ENCODE results near the gene IFT57. TPM values are rescaled to one million over a fixed set of nuclear protein-coding genes. Genes with fewer than 3 reads are reported as not detected.

The IFT57 gene
- total and polyA plus RNA-seq, 2 experiments from 2014 or later, result 38.4 to 55.8 TPM

DNA sequence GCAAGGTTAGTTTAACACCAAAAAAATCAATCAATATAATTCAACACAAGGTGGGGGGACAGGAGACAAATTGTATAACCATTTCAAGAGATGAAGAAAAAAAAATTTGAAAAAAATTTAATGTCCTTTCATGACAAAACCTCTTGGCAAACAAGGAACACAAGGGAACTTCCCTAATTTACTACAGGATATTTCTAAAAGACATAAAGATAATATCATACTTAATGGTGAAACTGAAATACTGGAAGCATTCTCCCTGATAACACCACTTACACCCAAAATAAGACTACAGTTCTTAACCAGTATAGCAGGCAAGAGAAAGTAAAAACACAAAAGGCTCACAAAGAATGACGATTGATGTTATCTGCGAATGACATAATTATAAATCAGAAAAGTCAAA is 44.7 kb downstream of the IFT57 start:
- Histone ChIP-seq H3K27ac (no peak overlapping the region), H3K27me3 (no peaks in the 10 kb centered on the region), H3K79me2 (no peaks in the 10 kb centered on the region), H3K36me3 (replicated peaks; ENCODE audit: insufficient read depth, low read depth) (no peaks in the 10 kb centered on the region), H4K20me1 (ENCODE audit: insufficient read depth, poor library complexity, severe bottlenecking) (no peaks in the 10 kb centered on the region), H3K9me3 (ENCODE audit: low read depth) (no peaks in the 10 kb centered on the region), H3K9me2 (replicated peaks; ENCODE audit: insufficient read depth) (no peaks in the 10 kb centered on the region), H3K4me1 (ENCODE audit: insufficient read depth) (no peaks in the 10 kb centered on the region), H3K4me2 (no peak overlapping the region), H3K4me3 (no peak overlapping the region), H2AFZ (no peak overlapping the region)
- WGBS (ENCODE audit: low lambda C conversion rate, missing lambda C conversion rate), result 93% methylated on average over 2 of the region's 2 CpGs
- TF ChIP-seq, protein P1, sequence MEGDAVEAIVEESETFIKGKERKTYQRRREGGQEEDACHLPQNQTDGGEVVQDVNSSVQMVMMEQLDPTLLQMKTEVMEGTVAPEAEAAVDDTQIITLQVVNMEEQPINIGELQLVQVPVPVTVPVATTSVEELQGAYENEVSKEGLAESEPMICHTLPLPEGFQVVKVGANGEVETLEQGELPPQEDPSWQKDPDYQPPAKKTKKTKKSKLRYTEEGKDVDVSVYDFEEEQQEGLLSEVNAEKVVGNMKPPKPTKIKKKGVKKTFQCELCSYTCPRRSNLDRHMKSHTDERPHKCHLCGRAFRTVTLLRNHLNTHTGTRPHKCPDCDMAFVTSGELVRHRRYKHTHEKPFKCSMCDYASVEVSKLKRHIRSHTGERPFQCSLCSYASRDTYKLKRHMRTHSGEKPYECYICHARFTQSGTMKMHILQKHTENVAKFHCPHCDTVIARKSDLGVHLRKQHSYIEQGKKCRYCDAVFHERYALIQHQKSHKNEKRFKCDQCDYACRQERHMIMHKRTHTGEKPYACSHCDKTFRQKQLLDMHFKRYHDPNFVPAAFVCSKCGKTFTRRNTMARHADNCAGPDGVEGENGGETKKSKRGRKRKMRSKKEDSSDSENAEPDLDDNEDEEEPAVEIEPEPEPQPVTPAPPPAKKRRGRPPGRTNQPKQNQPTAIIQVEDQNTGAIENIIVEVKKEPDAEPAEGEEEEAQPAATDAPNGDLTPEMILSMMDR (IDR thresholded peaks at IDR 0.05; ENCODE audit: poor library complexity), result no peak
- no peak for TF ChIP-seq EZH2 (IDR thresholded peaks at IDR 0.05; ENCODE audit: borderline replicate concordance)
- no peak for TF ChIP-seq EZH2phosphoT487 (IDR thresholded peaks at IDR 0.05; ENCODE audit: low read depth, severe bottlenecking, unreplicated experiment)
- no peak for DNase-seq (ENCODE audit: low spot score)

DNA sequence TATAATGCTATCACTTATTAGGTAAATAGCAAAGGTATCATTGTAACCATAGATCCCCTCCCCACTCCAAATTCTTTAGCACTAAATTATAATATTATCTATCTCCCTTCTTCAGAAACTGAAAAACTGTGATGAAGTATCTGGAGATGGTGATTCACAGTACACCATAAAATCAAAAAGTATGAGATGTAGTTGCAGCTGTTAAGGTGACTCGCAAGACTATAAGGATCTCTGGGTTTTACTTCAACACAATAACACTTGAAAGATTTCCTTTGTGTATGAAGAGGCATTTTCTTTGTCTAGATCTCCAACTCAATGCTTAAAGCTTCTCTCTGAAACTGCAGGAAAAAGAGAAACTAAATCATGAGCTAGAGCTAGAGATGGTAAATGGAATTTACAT is 46.9 kb downstream of the IFT57 start:
- no peaks in the 10 kb centered on the region for H4K20me1 ChIP-seq (ENCODE audit: insufficient read depth, poor library complexity, severe bottlenecking)
- no peak for DNase-seq (ENCODE audit: low spot score)
- H3K4me3 ChIP-seq, result no peak overlapping the region

DNA sequence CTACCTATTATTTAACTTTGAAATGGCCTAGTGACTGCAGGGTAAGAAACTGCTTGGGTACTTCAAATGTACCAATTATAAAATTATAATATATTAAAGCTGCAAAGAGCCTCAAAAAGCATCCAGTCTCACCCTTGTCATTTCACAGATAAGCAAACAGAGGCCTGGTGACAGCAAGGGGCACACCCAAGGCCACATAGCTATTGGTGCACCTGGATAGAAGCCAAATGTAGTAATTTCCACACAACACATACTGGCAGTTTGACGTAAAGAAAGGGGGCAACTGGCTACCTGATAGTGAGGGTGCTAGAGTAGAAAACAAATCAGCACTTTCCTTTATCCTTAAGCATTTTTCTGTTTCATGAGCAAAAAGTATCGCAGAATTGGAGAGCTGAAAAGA is 51.1 kb downstream of the IFT57 start:
- 98% methylated on average over 2 of the region's 2 CpGs for WGBS (ENCODE audit: low lambda C conversion rate, missing lambda C conversion rate)
- DNase-seq (ENCODE audit: low spot score), result no peak
- TF ChIP-seq EZH2 (IDR thresholded peaks at IDR 0.05; ENCODE audit: borderline replicate concordance) (no peak), EZH2phosphoT487 (IDR thresholded peaks at IDR 0.05; ENCODE audit: low read depth, severe bottlenecking, unreplicated experiment) (no peak)
- TF ChIP-seq, protein P1 (IDR thresholded peaks at IDR 0.05; ENCODE audit: poor library complexity), result no peak
- Histone ChIP-seq H3K27me3 (no peaks in the 10 kb centered on the region), H2AFZ (no peak overlapping the region), H3K4me3 (no peak overlapping the region), H3K36me3 (replicated peaks; ENCODE audit: insufficient read depth, low read depth) (no peaks in the 10 kb centered on the region), H4K20me1 (ENCODE audit: insufficient read depth, poor library complexity, severe bottlenecking) (no peaks in the 10 kb centered on the region), H3K4me1 (ENCODE audit: insufficient read depth) (no peaks in the 10 kb centered on the region), H3K79me2 (no peaks in the 10 kb centered on the region), H3K27ac (no peak overlapping the region), H3K9me2 (replicated peaks; ENCODE audit: insufficient read depth) (no peaks in the 10 kb centered on the region), H3K4me2 (no peak overlapping the region), H3K9me3 (ENCODE audit: low read depth) (no peaks in the 10 kb centered on the region)

More for the DNA sequence above, 46.9 kb downstream of the IFT57 start:
- Histone ChIP-seq H3K4me2 (no peak overlapping the region), H3K9me2 (replicated peaks; ENCODE audit: insufficient read depth) (no peaks in the 10 kb centered on the region), H3K36me3 (replicated peaks; ENCODE audit: insufficient read depth, low read depth) (no peaks in the 10 kb centered on the region), H3K27me3 (no peaks in the 10 kb centered on the region), H3K79me2 (no peaks in the 10 kb centered on the region), H3K27ac (no peak overlapping the region), H3K9me3 (ENCODE audit: low read depth) (no peaks in the 10 kb centered on the region), H3K4me1 (ENCODE audit: insufficient read depth) (no peaks in the 10 kb centered on the region), H2AFZ (no peak overlapping the region)
- TF ChIP-seq, protein P1 (IDR thresholded peaks at IDR 0.05; ENCODE audit: poor library complexity), result no peak
- TF ChIP-seq EZH2phosphoT487 (IDR thresholded peaks at IDR 0.05; ENCODE audit: low read depth, severe bottlenecking, unreplicated experiment) (no peak), EZH2 (IDR thresholded peaks at IDR 0.05; ENCODE audit: borderline replicate concordance) (no peak)
- 91% methylated on average over 1 of the region's 1 CpG for WGBS (ENCODE audit: low lambda C conversion rate, missing lambda C conversion rate)

DNA sequence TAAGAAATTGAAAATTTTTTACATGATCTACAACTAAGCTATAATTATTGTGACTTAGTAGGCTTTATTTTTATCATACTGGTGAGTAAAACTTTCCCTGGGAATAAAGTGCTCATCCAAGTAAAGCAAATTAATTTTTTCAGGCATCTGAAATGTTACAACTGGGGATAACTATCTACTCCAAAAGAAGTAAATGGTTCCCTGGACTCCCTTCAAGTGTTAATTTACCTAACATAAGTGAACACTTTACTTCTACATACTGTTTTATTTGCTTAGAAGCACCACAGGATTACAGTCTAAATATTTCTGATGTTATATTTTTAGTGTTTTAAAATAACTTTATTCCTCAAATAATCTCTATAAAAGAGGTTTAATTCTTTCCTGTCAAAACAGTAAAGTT is 57.8 kb downstream of the IFT57 start:
- H3K27ac ChIP-seq, result no peak overlapping the region
- no peak for DNase-seq (ENCODE audit: low spot score)
- H3K9me2 ChIP-seq (replicated peaks; ENCODE audit: insufficient read depth), result no peaks in the 10 kb centered on the region
- no peaks in the 10 kb centered on the region for H3K9me3 ChIP-seq (ENCODE audit: low read depth)
- H3K79me2 ChIP-seq, result no peaks in the 10 kb centered on the region
- H4K20me1 ChIP-seq (ENCODE audit: insufficient read depth, poor library complexity, severe bottlenecking), result no peaks in the 10 kb centered on the region
- no peak overlapping the region for H2AFZ ChIP-seq
- H3K4me1 ChIP-seq (ENCODE audit: insufficient read depth), result no peaks in the 10 kb centered on the region
- no peaks in the 10 kb centered on the region for H3K27me3 ChIP-seq
- H3K4me3 ChIP-seq, result no peak overlapping the region
- no peak overlapping the region for H3K4me2 ChIP-seq
- no peak for TF ChIP-seq EZH2 (IDR thresholded peaks at IDR 0.05; ENCODE audit: borderline replicate concordance)
- TF ChIP-seq, protein P1 (IDR thresholded peaks at IDR 0.05; ENCODE audit: poor library complexity), result no peak
- no peaks in the 10 kb centered on the region for H3K36me3 ChIP-seq (replicated peaks; ENCODE audit: insufficient read depth, low read depth)
